Measurements from ENCODE around the gene LRMDA.

LRMDA gene

GRCh38 chr10:75788394-75789205 is 357.2 kb downstream of the LRMDA start:
- no peak overlapping the region for H3K9ac ChIP-seq (ENCODE audit: low read depth, low read length)
- H3K4me3 ChIP-seq (ENCODE audit: low read depth in 1 of 2, low read length in 2 of 2), result no peak overlapping the region
- no peaks in the 10 kb centered on the region for H3K4me1 ChIP-seq (ENCODE audit: insufficient read depth, low read length)
- ATAC-seq (ENCODE audit: insufficient read depth, low read depth) (no peak), DNase-seq (no peak)
- no peaks in the 10 kb centered on the region for H3K79me2 ChIP-seq (ENCODE audit: insufficient read depth, low read length)
- H2AFZ ChIP-seq (ENCODE audit: low read depth, low read length), result no peak overlapping the region
- TF ChIP-seq CTCF (IDR thresholded peaks at IDR 0.05; ENCODE audit: borderline replicate concordance, extremely low read depth, low read length, poor library complexity, severe bottlenecking) (no peak), EZH2 (IDR thresholded peaks at IDR 0.05; ENCODE audit: borderline replicate concordance, low read depth, low read length, severe bottlenecking) (no peak)
- no peaks in the 10 kb centered on the region for H4K20me1 ChIP-seq (ENCODE audit: insufficient read depth, low read length)
- H3K9me3 ChIP-seq (ENCODE audit: insufficient read depth, low read length, severe bottlenecking), result no peaks in the 10 kb centered on the region
- no peaks in the 10 kb centered on the region for H3K36me3 ChIP-seq (ENCODE audit: insufficient read depth, low read length)
- no peak overlapping the region for H3K4me2 ChIP-seq (ENCODE audit: insufficient read depth, low read length)
- H3K27ac ChIP-seq (ENCODE audit: low read length), result no peak overlapping the region
- peaks cover 5% of the 10 kb centered on the region for H3K27me3 ChIP-seq (ENCODE audit: insufficient read depth, low read length, poor library complexity)

- H3K36me3 ChIP-seq (ENCODE audit: insufficient read depth, low read length), result no peaks in the 10 kb centered on the region
- H4K20me1 ChIP-seq (ENCODE audit: insufficient read depth, low read length), result no peaks in the 10 kb centered on the region
- TF ChIP-seq CTCF (IDR thresholded peaks at IDR 0.05; ENCODE audit: borderline replicate concordance, extremely low read depth, low read length, poor library complexity, severe bottlenecking), result no peak
- TF ChIP-seq EZH2 (IDR thresholded peaks at IDR 0.05; ENCODE audit: borderline replicate concordance, low read depth, low read length, severe bottlenecking), result no peak
- no peak overlapping the region for H3K27ac ChIP-seq (ENCODE audit: low read length)
- no peak overlapping the region for H3K4me2 ChIP-seq (ENCODE audit: insufficient read depth, low read length)
- DNase-seq, result no peak
- no peaks in the 10 kb centered on the region for H3K9me3 ChIP-seq (ENCODE audit: insufficient read depth, low read length, severe bottlenecking)
- ATAC-seq (ENCODE audit: insufficient read depth, low read depth), result no peak
- H3K79me2 ChIP-seq (ENCODE audit: insufficient read depth, low read length), result no peaks in the 10 kb centered on the region
- peaks cover 3% of the 10 kb centered on the region for H3K27me3 ChIP-seq (ENCODE audit: insufficient read depth, low read length, poor library complexity)
- no peak overlapping the region for H2AFZ ChIP-seq (ENCODE audit: low read depth, low read length)
- no peaks in the 10 kb centered on the region for H3K4me1 ChIP-seq (ENCODE audit: insufficient read depth, low read length)
- H3K9ac ChIP-seq (ENCODE audit: low read depth, low read length), result no peak overlapping the region
- H3K4me3 ChIP-seq (ENCODE audit: low read depth in 1 of 2, low read length in 2 of 2), result no peak overlapping the region
Measured at GRCh38 chr10:75793848-75794247, 362.4 kb downstream of the LRMDA start.

GRCh38 chr10:75801121-75801520 is 369.7 kb downstream of the LRMDA start:
- H3K9ac ChIP-seq (ENCODE audit: low read depth, low read length), result no peak overlapping the region
- no peaks in the 10 kb centered on the region for H3K27me3 ChIP-seq (ENCODE audit: insufficient read depth, low read length, poor library complexity)
- H4K20me1 ChIP-seq (ENCODE audit: insufficient read depth, low read length), result no peaks in the 10 kb centered on the region
- H3K4me3 ChIP-seq (ENCODE audit: low read depth in 1 of 2, low read length in 2 of 2), result no peak overlapping the region
- H3K79me2 ChIP-seq (ENCODE audit: insufficient read depth, low read length), result no peaks in the 10 kb centered on the region
- TF ChIP-seq CTCF (IDR thresholded peaks at IDR 0.05; ENCODE audit: borderline replicate concordance, extremely low read depth, low read length, poor library complexity, severe bottlenecking), result no peak
- TF ChIP-seq EZH2 (IDR thresholded peaks at IDR 0.05; ENCODE audit: borderline replicate concordance, low read depth, low read length, severe bottlenecking), result no peak
- H3K4me1 ChIP-seq (ENCODE audit: insufficient read depth, low read length), result no peaks in the 10 kb centered on the region
- H3K36me3 ChIP-seq (ENCODE audit: insufficient read depth, low read length), result no peaks in the 10 kb centered on the region
- no peak overlapping the region for H3K4me2 ChIP-seq (ENCODE audit: insufficient read depth, low read length)
- ATAC-seq (ENCODE audit: insufficient read depth, low read depth) (no peak), DNase-seq (no peak)
- H2AFZ ChIP-seq (ENCODE audit: low read depth, low read length), result no peak overlapping the region
- H3K9me3 ChIP-seq (ENCODE audit: insufficient read depth, low read length, severe bottlenecking), result no peaks in the 10 kb centered on the region
- no peak overlapping the region for H3K27ac ChIP-seq (ENCODE audit: low read length)

Measured in DND-41 (cell line).